ENCODE results near the gene GUCY1A1.

GRCh38 chr4:155707251-155707650 lies 40.6 kb downstream of the GUCY1A1 start:
- TF ChIP-seq CTCF (conservative IDR thresholded peaks at IDR 0.05 in 1 of 2, IDR thresholded peaks at IDR 0.05 in 1 of 2; ENCODE audit: low read depth in 1 of 2, low read length in 2 of 2), result no peak
- no peak for TF ChIP-seq EZH2 (IDR thresholded peaks at IDR 0.05; ENCODE audit: low read length, missing control alignments)

All from fibroblast of lung (primary cell).